ENCODE data around the gene DGKB. TPM values are rescaled to one million over a fixed set of nuclear protein-coding genes. Genes with fewer than 3 reads are reported as not detected.

The DGKB gene
- total RNA-seq: 1 to 10 TPM in 1 of 4 donors, under 1 TPM in 3; 0.26 to 1.1 (median 0.65) TPM
- polyA plus RNA-seq: 0.16 TPM
- long read RNA-seq, donor 1, partial matches to known transcripts: 0 of 1 reads
- long read RNA-seq, donor 1, other reads (novel, unspliced or antisense): 1 of 1 reads
- long read RNA-seq, donor 2: 0 reads
- long read RNA-seq, donor 3: 0 reads
- long read RNA-seq, donor 4: 0 reads

- ATAC-seq (peak; percentile 52 to 60), DNase-seq (peak; percentile 7 to 37 (median 33))
- peak within 1 kb of the TSS; percentile 39 for H3K4me3 ChIP-seq (ENCODE audit: low read length)
- no peaks in the 10 kb centered on the region for H3K27me3 ChIP-seq (ENCODE audit: control insufficient read depth, insufficient read depth)
- under 1% methylated on average over 16 of the region's 16 CpGs for WGBS
- intact Hi-C loops (cut with DNase I): no loop called here
- H3K27ac ChIP-seq (ENCODE audit: low read length): no peak within 1 kb of the TSS
- H3K9me3 ChIP-seq (ENCODE audit: control insufficient read depth, low read length): no peaks in the 10 kb centered on the region
- peaks cover 7% of the 10 kb centered on the region for H3K4me1 ChIP-seq (ENCODE audit: control insufficient read depth, insufficient read depth, low read length)
Measured at GRCh38 chr7:14902589-14903067, at the start of gene DGKB. DGKB (minus strand) TSS chr7:14902751.

GRCh38 chr7:14950013-14950412 lies 47.5 kb upstream of the DGKB start:
- no peak for DNase-seq
- Histone ChIP-seq H3K4me3 (ENCODE audit: low read length) (no peak overlapping the region), H3K27ac (ENCODE audit: low read length) (no peak overlapping the region), H3K27me3 (ENCODE audit: control insufficient read depth, insufficient read depth) (no peaks in the 10 kb centered on the region), H3K9me3 (ENCODE audit: control insufficient read depth, low read length) (no peaks in the 10 kb centered on the region), H3K4me1 (ENCODE audit: control insufficient read depth, insufficient read depth, low read length) (no peaks in the 10 kb centered on the region)
- 93% methylated on average over 4 of the region's 4 CpGs for WGBS
- intact Hi-C loops (cut with DNase I): no loop called here
- no peak for ATAC-seq

DNA sequence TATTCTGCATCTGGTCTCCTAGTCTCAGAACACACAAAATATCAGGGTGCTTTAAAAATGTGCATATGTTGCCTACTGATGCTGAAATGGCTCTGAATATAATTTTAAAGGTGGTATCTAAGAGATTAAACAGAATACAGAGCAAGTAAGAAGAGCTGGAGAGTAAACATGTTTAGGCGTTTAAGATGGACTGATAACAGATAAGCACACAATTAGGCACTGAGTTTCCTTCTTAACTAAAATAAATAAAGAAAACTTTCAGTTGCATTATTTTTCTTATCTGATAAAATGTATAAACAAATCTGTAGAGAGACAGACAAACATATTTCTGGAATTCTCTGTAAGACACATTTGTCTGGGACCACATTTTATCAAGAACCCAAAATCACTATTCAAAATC lies 35.6 kb upstream of the DGKB start:
- Histone ChIP-seq H3K4me3 (ENCODE audit: low read length) (no peak overlapping the region), H3K27me3 (ENCODE audit: control insufficient read depth, insufficient read depth) (no peaks in the 10 kb centered on the region), H3K4me1 (ENCODE audit: control insufficient read depth, insufficient read depth, low read length) (no peaks in the 10 kb centered on the region), H3K27ac (ENCODE audit: low read length) (no peak overlapping the region), H3K9me3 (ENCODE audit: control insufficient read depth, low read length) (no peaks in the 10 kb centered on the region)
- intact Hi-C loops (cut with DNase I): no loop called here
- WGBS: 58% methylated on average over 1 of the region's 1 CpG
- no peak for ATAC-seq
- no peak for DNase-seq

DNA sequence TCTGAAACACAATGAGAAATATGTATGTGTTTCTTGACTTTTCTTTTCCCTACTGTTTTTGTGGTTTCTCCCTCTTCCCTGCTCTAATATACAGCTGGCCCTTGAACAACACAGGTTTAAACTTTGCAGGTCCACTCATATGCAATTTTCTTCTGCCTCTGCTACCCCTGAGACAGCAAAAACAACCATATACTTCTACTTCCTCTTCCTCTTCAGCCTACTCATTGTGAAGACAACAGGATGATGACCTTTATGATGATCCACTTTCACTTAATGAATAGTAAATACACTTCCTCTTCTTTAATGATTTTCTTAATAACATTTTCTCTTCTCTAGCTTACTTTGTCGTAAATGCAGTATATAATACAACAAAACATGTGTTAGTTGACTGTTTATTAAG lies 35.0 kb upstream of the DGKB start:
- H3K4me3 ChIP-seq (ENCODE audit: low read length): no peak overlapping the region
- 87% methylated on average over 1 of the region's 1 CpG for WGBS
- ATAC-seq: no peak
- DNase-seq: no peak
- intact Hi-C loops (cut with DNase I): no loop called here
- no peak overlapping the region for H3K27ac ChIP-seq (ENCODE audit: low read length)
- H3K4me1 ChIP-seq (ENCODE audit: control insufficient read depth, insufficient read depth, low read length): no peaks in the 10 kb centered on the region
- H3K27me3 ChIP-seq (ENCODE audit: control insufficient read depth, insufficient read depth): no peaks in the 10 kb centered on the region
- no peaks in the 10 kb centered on the region for H3K9me3 ChIP-seq (ENCODE audit: control insufficient read depth, low read length)

- H3K4me3 ChIP-seq (ENCODE audit: low read length): no peak overlapping the region
- no peaks in the 10 kb centered on the region for H3K4me1 ChIP-seq (ENCODE audit: control insufficient read depth, insufficient read depth, low read length)
- 38% methylated on average over 5 of the region's 5 CpGs for WGBS
- DNase-seq (no peak), ATAC-seq (no peak)
- no peak overlapping the region for H3K27ac ChIP-seq (ENCODE audit: low read length)
- intact Hi-C loops (cut with DNase I): no loop called here
- H3K27me3 ChIP-seq (ENCODE audit: control insufficient read depth, insufficient read depth): no peaks in the 10 kb centered on the region
- H3K9me3 ChIP-seq (ENCODE audit: control insufficient read depth, low read length): no peaks in the 10 kb centered on the region
Measured at GRCh38 chr7:14936554-14936953, 34.0 kb upstream of the DGKB start.

- no peak for ATAC-seq
- intact Hi-C loops (cut with DNase I): no loop called here
Measured at GRCh38 chr7:14934839-14935238, 32.3 kb upstream of the DGKB start.

DNA sequence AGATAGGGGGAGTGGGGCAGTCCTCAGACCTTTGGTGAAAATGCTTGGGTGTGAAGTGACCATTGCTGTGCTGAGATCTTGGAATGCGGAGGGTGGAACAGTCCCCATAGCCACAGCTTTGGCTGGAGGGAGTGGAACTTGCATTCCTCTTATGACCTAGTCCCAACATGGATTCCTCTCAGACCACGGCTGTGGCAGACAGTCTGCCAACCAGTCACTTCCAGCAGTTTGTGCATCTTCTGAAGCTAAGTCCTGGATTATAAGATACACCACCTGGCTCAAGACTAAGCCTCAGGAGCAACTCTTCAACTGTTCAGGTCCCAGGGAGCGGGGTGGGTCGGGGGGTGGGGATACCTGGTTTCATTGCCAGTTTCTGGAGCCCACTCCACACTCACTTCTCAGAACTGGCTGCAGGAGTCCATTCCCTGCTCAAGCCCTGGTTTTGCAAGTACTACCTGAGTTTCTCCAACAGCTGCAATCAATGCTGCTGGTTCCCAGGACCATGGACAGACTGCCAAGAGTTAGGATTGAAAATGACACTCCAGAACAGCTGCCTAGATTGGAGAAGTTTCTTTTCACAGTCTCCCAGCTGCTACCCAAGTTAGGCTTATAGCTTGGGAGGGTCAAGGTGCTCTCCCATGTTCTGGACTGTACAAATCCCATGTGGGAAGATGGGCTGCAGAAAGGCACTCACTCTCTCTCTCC lies 29.1 kb upstream of the DGKB start:
- Histone ChIP-seq H3K27me3 (ENCODE audit: control insufficient read depth, insufficient read depth) (no peaks in the 10 kb centered on the region), H3K9me3 (ENCODE audit: control insufficient read depth, low read length) (no peaks in the 10 kb centered on the region), H3K4me3 (ENCODE audit: low read length) (no peak overlapping the region), H3K4me1 (ENCODE audit: control insufficient read depth, insufficient read depth, low read length) (no peaks in the 10 kb centered on the region), H3K27ac (ENCODE audit: low read length) (no peak overlapping the region)
- intact Hi-C loops (cut with DNase I): no loop called here
- DNase-seq (no peak), ATAC-seq (no peak)
- 93% methylated on average over 4 of the region's 4 CpGs for WGBS

More at GRCh38 chr7:14934839-14935238, 32.3 kb upstream of the DGKB start:
- peak in 1 of 3 donors; percentile 28 for DNase-seq
- Histone ChIP-seq H3K27ac (ENCODE audit: low read length) (no peak overlapping the region), H3K4me3 (ENCODE audit: low read length) (no peak overlapping the region), H3K4me1 (ENCODE audit: control insufficient read depth, insufficient read depth, low read length) (no peaks in the 10 kb centered on the region), H3K27me3 (ENCODE audit: control insufficient read depth, insufficient read depth) (no peaks in the 10 kb centered on the region), H3K9me3 (ENCODE audit: control insufficient read depth, low read length) (no peaks in the 10 kb centered on the region)
- WGBS: 72% methylated on average over 3 of the region's 3 CpGs

- H3K27ac ChIP-seq (ENCODE audit: low read length): no peak overlapping the region
- DNase-seq (no peak), ATAC-seq (no peak)
- no peaks in the 10 kb centered on the region for H3K9me3 ChIP-seq (ENCODE audit: control insufficient read depth, low read length)
- H3K4me1 ChIP-seq (ENCODE audit: control insufficient read depth, insufficient read depth, low read length): no peaks in the 10 kb centered on the region
- no peak overlapping the region for H3K4me3 ChIP-seq (ENCODE audit: low read length)
- no peaks in the 10 kb centered on the region for H3K27me3 ChIP-seq (ENCODE audit: control insufficient read depth, insufficient read depth)
- 44% methylated on average over 1 of the region's 1 CpG for WGBS
- intact Hi-C loops (cut with DNase I): no loop called here
Measured at GRCh38 chr7:14924398-14924797, 21.8 kb upstream of the DGKB start.

GRCh38 chr7:14911077-14911476 lies 8.5 kb upstream of the DGKB start:
- no peaks in the 10 kb centered on the region for H3K27me3 ChIP-seq (ENCODE audit: control insufficient read depth, insufficient read depth)
- intact Hi-C loops (cut with DNase I): no loop called here
- ATAC-seq: no peak

GRCh38 chr7:14908697-14909096 lies 6.1 kb upstream of the DGKB start:
- Histone ChIP-seq H3K9me3 (ENCODE audit: control insufficient read depth, low read length) (no peaks in the 10 kb centered on the region), H3K4me3 (ENCODE audit: low read length) (no peak overlapping the region), H3K4me1 (ENCODE audit: control insufficient read depth, insufficient read depth, low read length) (no peaks in the 10 kb centered on the region), H3K27me3 (ENCODE audit: control insufficient read depth, insufficient read depth) (no peaks in the 10 kb centered on the region), H3K27ac (ENCODE audit: low read length) (no peak overlapping the region)
- DNase-seq (no peak), ATAC-seq (no peak)
- intact Hi-C loops (cut with DNase I): no loop called here

More at GRCh38 chr7:14911077-14911476, 8.5 kb upstream of the DGKB start:
- Histone ChIP-seq H3K27ac (ENCODE audit: low read length) (no peak overlapping the region), H3K9me3 (ENCODE audit: control insufficient read depth, low read length) (no peaks in the 10 kb centered on the region), H3K4me1 (ENCODE audit: control insufficient read depth, insufficient read depth, low read length) (no peaks in the 10 kb centered on the region), H3K4me3 (ENCODE audit: low read length) (no peak overlapping the region)
- no peak for DNase-seq

DNA sequence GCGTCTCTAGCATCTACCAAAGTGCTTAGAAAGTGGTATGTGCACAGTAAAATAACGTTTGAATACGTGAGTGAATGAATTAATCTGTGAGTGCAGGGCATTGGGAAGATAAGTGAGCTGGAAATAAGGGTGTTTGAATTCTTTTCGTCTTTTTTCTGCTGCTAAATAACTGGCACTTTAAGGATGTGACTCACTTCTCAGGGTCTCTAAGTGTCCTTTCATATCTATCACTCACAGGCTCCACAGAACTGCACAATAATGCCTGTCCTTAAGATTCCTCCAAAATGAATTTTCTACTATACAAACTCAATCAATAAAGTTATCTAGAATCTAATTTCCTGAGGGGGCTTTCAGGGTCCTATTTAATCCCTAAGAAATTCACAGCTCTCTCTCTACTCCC lies 3.2 kb upstream of the DGKB start:
- WGBS: 60% methylated on average over 4 of the region's 4 CpGs
- ATAC-seq (no peak), DNase-seq (no peak)
- no peak overlapping the region for H3K27ac ChIP-seq (ENCODE audit: low read length)
- H3K27me3 ChIP-seq (ENCODE audit: control insufficient read depth, insufficient read depth): no peaks in the 10 kb centered on the region
- H3K4me3 ChIP-seq (ENCODE audit: low read length): no peak overlapping the region
- H3K4me1 ChIP-seq (ENCODE audit: control insufficient read depth, insufficient read depth, low read length): peaks cover 5% of the 10 kb centered on the region
- intact Hi-C loops (cut with DNase I): no loop called here
- no peaks in the 10 kb centered on the region for H3K9me3 ChIP-seq (ENCODE audit: control insufficient read depth, low read length)
